Measurements from ENCODE around the gene ZMYND15.

GRCh38 chr17:4780325-4780955 is 40.8 kb downstream of the ZMYND15 start:
- no peak for TF ChIP-seq POLR2AphosphoS5 (IDR thresholded peaks at IDR 0.05)
- no peak for TF ChIP-seq POLR2A (IDR thresholded peaks at IDR 0.05)
- TF ChIP-seq CTCF (IDR thresholded peaks at IDR 0.05), result no peak
- TF ChIP-seq EP300 (IDR thresholded peaks at IDR 0.05), result no peak
